HG03457 (cell line): Measurements from ENCODE around the gene ZNF605.
"Not testable (repeated sequence)": the region's sequence is repeated elsewhere in the genome, so short reads cannot be mapped to it uniquely, and the experiment has no call there.

Experiments
- ATAC-seq: cut with Tn5 transposase; IDR thresholded peaks from one replicate; pipeline ENCODE4 v1.9.1; 2021; ENCODE audit warnings: moderate number of reproducible peaks; ENCODE audit not compliant: unreplicated experiment

Gene ZNF605

DNA sequence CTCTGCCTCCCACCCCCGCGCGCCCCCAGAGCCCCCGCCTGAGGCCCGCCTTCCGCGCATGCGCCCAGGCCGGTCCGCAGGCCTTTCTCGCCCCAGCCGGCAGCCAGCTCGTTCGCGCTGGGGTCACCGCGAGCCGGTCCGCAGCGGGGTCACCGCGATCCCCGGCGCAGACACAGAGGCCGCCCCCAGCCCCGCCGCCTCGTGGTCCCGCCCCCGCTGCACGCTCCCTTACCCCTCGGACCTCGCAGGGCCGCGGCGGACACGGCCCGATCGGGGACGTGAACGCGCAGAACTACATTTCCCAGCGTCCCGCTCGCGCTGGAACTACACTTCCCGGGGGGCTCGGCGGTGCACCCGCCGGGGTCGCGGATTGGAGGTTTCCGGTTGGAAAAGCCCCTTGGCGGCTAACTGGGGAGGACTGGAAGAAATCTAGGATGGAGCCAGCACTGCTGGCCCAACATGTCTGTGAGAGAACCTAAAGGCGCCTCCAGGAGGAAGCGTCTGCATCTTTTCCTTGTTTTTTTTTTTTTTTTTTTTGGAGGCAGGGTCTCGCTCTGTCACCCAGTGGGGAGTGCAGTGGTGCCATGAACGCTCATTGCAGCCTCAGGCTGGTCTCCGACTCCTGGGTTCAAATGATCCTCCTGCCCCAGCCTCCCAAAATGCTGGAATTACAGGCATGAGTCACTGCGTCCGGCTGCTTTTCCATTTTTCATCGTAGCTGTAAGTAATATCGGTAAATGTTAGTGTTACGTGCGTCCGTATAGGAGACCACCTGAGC, at the start of gene ZNF605:
ZNF605 (minus strand) TSS at position 296 of the 778 bp plus-strand sequence. CDS start 10,671 bp downstream, outside the sequence.
- ATAC-seq, result peak; percentile 92

DNA sequence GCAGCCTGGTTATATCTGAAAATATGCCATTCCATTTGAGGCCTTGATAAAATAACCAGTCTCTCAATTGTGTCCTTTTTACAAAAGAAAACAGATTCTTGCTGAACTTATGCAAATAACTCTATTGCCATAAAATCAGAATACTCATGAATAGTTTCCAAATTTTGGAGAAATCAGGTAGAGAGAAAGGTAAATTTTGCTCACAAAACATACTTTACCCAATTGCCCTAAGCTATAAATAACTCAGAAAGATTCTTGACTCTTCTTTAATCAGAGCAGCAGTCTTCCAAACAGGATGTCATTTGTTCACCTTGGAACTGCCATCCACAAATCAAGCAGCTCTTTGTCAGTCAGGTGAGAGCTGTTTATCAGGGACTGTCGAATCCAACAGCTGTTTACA, 42.6 kb upstream of the ZNF605 start:
- ATAC-seq, result no peak

DNA sequence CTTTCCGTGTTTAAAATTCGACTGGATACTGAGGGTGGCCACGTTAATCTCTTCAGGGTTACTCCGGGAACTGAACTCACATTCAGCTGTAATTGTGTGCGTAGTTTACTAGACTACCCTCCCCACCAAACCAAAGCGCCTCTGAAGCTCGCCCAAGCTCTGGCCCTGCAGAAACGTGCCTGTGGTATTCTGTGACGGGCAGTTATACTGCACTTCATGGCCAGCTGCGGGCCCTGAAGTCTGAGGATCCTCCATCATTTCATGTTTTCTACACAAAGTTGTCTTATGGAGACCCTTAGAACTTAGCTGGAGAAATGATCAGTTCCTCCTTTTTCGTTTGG, 30.7 kb upstream of the ZNF605 start:
- ATAC-seq, result no peak

DNA sequence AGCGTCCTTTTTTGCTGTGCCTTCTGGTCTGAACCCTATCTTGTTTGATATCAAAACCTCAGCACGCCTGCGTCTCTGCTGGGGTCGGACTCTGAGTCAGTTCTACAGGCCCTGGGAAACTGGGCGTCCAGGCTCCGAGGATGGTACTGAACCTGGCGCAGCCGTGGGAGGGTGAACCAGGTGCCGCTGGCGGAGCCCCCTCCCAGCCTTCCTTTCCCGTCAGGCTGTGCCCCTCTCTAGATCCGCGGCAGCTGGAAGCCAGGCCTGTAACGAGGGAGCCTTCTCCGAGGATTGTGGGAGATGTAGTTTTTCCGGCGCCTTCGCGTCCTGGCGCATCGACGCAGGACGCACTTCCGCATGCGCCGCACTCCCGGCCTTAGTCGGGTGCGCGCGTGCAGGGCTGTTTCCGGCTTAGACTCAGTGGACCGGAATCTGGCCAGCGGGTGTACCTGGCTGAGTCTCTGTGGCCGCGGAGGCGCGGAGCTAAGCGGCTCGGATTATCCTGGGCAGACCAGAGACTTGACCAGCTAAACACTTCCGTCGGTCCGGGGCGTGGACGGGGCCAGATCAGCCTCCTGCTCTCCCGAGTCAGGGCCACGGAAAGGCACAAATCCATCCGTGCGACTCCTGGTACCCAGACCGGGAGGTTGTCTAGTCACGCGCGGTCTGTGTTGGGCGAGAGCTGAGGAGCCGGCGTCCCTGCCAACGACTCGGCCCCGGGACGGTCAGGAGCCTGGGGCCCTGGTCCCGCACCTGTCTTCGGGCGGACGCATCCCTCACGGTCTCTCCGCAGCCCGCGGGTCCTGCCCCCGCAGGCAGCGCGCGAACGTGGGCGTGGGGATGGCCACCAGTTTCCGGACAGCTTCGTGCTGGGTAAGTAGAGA, 30.1 kb upstream of the ZNF605 start, which contains the start of gene ZNF26:
ZNF26 (plus strand) TSS at position 367 of the 884 bp plus-strand sequence; CDS start at position 841, 474 bp downstream.
- peak; percentile 90 for ATAC-seq

DNA sequence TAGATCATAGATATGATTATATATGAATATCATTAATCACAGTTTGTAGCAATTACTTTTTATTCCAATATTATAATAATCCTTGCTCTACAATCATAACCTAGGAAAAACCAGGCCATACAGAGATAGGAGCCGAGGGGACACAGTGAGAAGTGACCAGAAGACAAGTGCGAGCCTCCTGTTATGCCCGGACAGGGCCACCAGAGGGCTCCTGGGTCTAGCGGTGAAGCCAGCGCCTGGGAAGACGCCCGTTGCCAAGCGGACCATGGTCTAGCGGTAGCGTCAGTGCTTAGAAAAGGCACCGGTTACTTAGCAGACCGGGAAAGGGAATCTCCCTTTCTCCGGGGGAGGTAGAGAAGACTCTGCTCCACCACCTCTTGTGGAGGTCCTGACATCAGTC, 20.8 kb upstream of the ZNF605 start:
- ATAC-seq, result not testable (repeated sequence)

DNA sequence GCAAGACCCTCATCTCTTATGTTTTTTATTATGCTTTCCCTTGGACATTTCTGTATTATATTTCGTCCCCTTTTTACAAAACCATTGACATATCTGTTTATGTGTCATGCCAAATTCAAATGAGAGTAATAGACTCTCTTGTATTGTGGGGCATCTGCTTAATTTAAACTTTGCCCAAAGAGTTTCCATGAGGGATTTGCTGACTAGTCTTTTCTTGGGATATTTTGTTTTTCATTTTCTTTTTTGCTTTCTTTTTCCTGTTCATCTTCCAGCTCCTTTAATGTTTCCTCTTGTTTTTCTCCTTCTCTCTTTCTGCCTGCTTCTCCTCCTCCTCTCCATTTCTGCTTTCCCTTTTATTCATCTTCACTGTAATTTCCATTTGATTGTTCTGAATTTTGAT, 16.3 kb upstream of the ZNF605 start:
- no peak for ATAC-seq

DNA sequence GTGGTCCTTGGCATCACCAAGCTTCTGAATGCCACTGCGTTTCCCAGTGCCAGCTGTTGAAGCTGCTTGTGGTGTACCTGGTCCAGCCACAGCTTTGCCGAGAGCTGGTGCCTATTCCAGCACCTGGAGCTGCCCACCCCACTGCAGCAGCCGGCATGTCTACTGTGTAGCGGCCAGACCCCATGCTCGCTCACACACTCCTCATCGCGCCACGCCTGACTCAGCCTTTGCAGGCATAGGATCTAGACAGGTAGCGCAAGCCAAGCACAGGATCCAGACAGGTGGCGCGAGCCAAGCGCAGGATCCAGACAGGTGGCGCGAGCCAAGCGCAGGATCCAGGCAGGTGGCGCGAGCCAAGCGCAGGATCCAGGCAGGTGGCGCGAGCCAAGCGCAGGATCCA, 11.6 kb upstream of the ZNF605 start:
- no peak for ATAC-seq

DNA sequence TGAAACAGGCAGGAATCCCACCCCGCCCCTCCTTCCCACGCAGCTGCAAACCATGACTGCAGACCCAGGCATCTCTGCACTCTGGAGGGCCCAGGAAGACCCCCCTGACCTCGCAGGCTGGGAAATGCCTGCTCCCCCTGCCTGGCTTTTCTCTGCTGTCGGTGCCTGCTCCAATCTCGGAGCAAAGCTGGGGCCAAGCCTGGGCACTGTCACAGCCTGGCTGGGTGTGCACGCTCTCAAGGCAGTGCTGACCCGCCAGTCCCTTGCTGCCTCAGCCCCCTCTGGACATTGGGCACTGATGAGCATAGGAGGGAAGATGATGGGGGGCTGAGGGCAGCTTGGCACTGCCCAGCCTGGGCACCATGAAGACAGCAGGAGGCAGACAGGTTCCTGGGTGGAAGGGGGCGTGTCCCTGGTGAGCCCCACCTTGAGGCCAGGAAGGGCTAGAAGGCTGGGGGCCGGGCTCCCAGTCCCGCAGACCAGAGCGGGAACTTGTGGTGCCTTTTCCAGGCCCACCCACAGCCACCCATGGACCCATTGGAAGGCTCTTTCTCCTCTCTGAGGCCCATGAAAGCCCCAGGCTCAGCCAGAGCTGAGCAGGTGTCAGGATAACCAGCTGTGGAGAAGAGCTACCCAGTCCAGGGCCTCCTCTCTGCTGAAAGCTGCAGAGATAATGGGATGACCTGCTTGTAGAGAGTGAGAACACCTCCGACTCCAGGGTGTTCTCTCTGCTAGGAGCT, 10.7 kb upstream of the ZNF605 start:
- no peak for ATAC-seq

DNA sequence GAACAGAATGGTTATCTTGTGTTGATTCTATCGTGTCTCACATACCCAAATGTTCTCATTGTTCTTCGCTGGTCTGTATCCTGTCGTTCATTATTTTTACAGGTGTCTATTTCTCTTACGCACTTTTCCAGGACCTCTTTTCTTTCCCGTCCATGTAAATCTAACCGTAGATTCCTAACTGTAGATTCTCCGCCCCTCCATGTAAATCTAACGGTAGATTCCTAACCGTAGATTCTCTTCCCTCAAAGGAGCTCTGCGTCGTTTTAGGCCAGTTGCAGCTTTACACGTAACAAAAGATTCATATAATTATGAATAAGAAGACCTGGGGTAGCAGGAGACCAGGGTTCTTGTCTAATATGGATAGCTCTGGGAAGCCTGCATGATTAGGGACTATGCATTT, 9.7 kb upstream of the ZNF605 start:
- ATAC-seq, result no peak

DNA sequence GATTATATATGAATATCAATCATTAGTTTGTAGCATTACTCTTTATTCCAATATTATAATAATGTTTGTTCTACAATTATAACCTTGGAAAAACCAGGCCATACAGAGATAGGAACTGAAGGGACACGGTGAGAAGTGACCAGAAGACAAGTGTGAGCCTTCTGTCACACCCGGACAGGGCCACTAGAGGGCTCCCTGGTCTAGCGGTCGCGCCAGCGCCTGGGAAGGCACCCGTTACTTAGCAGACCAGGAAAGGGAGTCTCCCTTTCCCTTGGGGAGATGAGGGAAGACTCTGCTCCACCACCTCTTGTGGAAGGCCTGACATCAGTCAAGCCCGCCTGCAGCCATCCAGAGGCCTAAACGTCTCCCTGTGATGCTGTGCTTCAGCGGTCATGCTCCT, 7.8 kb upstream of the ZNF605 start:
- ATAC-seq, result not testable (repeated sequence)

DNA sequence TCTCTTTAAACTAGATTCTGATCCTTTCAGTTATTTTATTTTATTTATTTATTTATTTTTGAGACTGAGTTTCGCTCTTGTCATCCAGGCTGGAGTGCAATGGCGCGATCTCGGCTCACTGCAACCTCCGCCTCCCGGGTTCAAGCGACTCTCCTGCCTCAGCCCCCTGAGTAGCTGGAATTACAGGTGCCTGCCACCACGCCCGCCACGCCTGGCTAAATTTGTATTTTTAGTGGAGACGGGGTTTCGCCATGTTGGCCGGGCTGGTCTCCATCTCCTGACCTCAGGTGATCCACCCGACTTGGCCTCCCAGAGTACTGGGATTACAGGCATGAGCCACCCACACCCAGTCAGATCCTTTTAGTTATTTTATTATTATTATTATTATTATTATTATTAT, 5.7 kb upstream of the ZNF605 start:
- ATAC-seq, result not testable (repeated sequence)

DNA sequence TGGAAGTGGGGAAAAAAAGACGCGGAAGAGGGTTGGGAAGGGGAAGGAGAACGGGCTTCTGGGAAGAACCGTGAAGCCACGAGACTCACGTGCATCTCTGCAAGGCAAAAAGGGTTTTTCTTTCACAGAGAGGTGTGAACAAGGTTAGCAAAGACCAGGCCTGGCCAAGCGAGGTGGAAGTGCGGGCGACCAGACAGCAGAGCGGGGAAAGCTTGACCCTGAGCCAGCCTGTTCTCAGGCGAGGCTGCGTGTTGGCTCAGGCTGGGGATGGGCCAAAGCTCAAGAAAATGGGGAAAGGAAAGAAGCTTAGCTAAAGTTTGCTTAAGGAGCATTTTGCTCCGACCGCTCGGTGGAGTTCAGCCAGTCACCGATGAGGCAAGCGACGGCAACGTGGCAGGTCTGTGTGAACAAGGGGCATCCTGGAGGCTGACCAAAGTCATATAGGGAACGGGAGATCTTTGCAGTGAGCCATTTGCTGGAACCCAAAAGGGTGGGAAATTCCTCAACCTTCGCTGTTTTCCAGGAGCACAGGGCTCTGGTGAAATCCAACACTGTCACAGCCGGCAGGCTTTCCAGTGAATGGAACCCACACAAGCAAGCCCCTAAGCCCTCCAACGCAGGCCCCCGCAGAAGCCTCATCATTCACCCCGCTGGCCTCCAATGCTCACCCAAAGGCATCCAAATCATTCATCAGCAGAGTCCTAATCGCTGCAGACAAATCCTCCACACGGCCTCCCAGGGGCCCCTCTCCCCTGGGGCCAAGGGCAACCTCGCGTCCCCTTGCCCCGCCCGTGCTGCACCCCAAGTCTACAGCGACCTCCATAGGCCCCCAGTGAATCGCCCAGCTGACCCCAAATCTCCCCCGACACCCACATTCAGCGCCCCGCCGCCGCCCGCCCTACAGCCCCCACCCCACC, 754 bp downstream of the ZNF605 start:
- ATAC-seq, result no peak

DNA sequence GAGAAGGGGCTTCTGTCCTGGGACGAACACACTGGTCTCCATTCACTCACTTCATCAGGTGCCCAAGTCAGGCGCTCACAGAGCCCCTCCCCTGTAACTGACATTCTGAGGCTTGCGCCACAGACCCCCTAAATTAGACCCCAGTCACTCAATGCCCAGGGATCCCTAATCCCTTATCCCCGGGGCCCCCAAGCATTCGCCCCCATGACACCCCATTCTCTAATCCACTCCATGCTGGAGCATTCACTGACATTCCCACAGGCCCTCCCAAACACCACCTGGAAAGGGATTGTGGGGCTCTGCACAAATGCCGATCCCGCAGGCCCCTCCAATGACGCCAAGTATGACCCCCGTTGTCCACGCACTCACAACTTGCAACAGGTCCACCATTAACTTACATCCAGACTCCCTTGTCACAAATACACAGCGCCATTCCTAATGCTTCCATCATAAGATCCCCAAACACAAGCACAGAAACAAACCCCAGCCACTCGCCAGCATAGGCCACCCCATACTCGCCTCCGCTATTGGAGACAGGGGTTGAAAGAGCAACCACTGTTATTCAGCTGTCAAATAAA, 1.5 kb downstream of the ZNF605 start:
- no peak for ATAC-seq

DNA sequence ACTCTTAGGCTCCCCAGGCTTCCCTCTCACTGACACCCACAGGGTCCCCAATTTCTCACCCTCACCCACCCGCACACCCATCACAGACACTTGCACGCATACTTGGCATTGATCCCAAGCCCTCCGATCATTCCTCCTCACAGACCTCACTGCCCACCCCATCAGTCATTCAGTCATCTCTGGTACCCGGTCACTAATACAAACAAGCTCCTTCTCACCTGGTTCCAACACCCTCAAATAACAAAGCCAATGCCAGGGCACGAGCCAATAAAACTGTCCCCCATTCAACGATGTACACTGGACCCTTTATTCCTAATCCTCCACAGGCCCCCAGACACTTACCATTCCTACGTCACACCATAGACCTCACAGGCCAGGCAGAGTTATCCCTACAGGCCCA, 2.3 kb downstream of the ZNF605 start:
- ATAC-seq, result no peak

DNA sequence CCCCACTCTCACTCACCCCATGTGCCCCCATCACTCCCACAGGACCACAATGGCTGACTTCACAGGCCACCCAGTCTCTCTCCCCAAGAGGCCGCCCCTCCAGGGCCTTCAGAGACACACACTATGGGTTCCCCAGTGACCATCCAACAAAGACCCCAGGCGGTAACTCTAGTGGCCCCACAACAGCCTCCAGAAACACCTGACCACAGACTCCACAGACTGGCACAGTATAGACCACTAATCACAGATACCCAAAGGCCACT, 3.0 kb downstream of the ZNF605 start:
- ATAC-seq, result no peak

DNA sequence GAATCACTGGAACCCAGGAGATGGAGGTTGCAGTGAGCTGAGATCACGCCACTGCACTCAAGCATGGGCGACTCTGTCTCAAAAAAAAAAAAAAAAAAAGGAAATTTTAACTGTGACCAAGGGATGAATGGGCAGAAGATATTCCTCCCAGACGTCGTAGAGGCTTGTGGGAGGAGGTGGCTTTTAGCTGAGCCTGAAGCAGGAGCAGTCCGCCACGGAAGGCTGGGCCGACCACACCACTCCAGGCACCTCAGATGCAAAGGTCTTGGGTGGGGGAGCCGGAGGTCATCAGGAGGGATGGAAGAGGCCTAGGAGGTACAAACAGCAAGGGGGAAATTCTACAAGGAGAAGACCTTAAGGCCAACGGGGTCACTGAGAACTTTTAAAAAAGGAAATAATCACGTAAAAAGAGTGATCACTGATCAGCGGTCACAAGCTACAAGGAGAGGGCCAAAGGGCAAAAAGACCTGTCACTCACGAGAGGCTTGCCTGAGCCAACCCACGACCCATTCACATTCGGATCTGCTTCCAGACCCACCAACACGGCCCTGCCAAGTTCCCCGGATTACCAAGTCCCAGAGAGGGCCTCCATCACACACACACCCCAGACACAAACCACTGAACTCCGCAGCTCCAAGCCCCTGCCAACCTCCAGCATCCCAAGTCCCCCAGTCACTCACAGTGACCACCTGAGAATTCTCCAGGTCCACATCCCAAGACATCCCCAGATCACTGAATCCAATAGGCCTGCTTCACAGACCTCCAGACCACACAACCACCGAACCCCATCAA, 3.5 kb downstream of the ZNF605 start:
- ATAC-seq, result no peak

DNA sequence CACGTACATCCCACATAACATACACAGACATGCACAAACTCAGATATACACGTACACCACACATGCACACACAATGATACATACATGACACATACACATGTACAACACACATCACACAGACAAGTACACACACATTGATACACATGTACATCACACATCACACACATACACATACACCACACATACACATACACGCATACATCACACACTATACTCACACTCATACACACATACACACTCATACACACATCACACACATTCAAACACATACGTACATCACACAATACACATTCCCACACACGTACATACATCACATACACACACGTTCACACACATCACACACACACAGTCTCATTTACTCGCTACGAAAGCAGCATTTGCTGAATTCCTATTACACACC, 4.5 kb downstream of the ZNF605 start:
- ATAC-seq, result no peak

DNA sequence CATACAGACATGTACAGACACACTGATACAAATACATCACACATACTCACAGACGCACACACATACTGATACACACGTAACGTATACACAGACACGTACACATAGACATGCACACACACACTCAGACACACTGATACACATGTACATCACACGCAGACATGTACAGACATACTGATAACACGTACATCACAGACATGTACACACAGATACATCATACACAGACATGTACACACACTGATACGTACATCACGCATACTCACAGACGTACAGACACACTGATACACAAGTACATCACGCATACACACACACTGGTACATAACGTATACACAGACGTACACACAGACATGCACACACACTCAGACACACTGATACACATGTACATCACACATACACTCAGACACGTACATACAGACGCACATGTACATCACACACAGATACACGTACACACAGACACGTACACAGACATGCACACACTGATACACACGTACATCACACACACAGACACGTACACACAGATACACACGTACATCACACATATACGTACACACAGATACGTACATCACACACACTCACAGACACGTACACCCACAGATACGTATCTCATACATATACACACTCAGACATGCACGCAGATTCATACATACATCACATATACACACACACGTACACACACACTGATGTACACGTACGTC, 5.1 kb downstream of the ZNF605 start:
- ATAC-seq, result no peak
